HepG2 (cell line): ENCODE measurements around the gene TSNAXIP1. TPM values are rescaled to one million over a fixed set of nuclear protein-coding genes. Genes with fewer than 3 reads are reported as not detected.

ENCODE experiments used
- BRCA1 ChIP-seq: sonication (generic); formaldehyde crosslinking; IDR thresholded peaks from 2 replicates; pipeline ENCODE4 v1.4.0; 2020; ENCODE audit warnings: missing genetic modification reagents
- EP300 ChIP-seq, 3 experiments: sonication (generic) in 1 of 3; formaldehyde crosslinking in 1 of 3; IDR thresholded peaks; 2 replicates each; pipeline versions ENCODE4 v1.5.1 to v1.6.1; 2011 to 2020; ENCODE audit warnings: low read depth in 2 of 3, low read length in 2 of 3, borderline replicate concordance in 1 of 3, improper control_type of control experiment in 1 of 3, mild to moderate bottlenecking in 1 of 3, missing genetic modification reagents in 1 of 3, moderate library complexity in 1 of 3
- FOXA3 ChIP-seq: IDR thresholded peaks from 2 replicates; pipeline ENCODE4 v1.6.1; 2016; ENCODE audit warnings: missing genetic modification reagents, missing compliant biosample characterization
- HHEX ChIP-seq: IDR thresholded peaks from 2 replicates; pipeline ENCODE4 v1.6.1; 2016; ENCODE audit warnings: control low read depth
- HNF4A ChIP-seq: sonication (generic); formaldehyde crosslinking; IDR thresholded peaks from 2 replicates; pipeline ENCODE4 v1.4.0; 2020; ENCODE audit warnings: missing genetic modification reagents
- KLF11 ChIP-seq: IDR thresholded peaks from 2 replicates; pipeline ENCODE4 v1.6.1; 2016; ENCODE audit warnings: missing compliant biosample characterization
- MAFG ChIP-seq: sonication (generic); formaldehyde crosslinking; IDR thresholded peaks from 2 replicates; pipeline ENCODE4 v1.5.1; 2020; ENCODE audit warnings: mild to moderate bottlenecking, missing genetic modification reagents
- MTA1 ChIP-seq: sonication (generic); formaldehyde crosslinking; IDR thresholded peaks from 2 replicates; pipeline ENCODE4 v1.4.0; 2020; ENCODE audit warnings: missing genetic modification reagents, mild to moderate bottlenecking, borderline replicate concordance
- MZF1 ChIP-seq: sonication (generic); formaldehyde crosslinking; IDR thresholded peaks from 2 replicates; pipeline ENCODE4 v1.8.1; 2023; ENCODE audit warnings: mild to moderate bottlenecking, missing genetic modification reagents, borderline replicate concordance
- NR2F6 ChIP-seq, 2 experiments: IDR thresholded peaks; 2 replicates each; pipeline ENCODE4 v1.6.1; 2016; ENCODE audit warnings: antibody characterized with exemption in 1 of 2, mild to moderate bottlenecking in 1 of 2
- PHF8 ChIP-seq: sonication (generic); formaldehyde crosslinking; IDR thresholded peaks from 2 replicates; pipeline ENCODE4 v1.5.0; 2020; ENCODE audit warnings: missing genetic modification reagents
- REL ChIP-seq: sonication (generic); formaldehyde crosslinking; conservative IDR thresholded peaks from 2 replicates; pipeline ENCODE4 v1.8.0; 2022; ENCODE audit warnings: mild to moderate bottlenecking, missing genetic modification reagents, moderate library complexity
- TAF1 ChIP-seq: sonication (generic); formaldehyde crosslinking; IDR thresholded peaks from 2 replicates; pipeline ENCODE4 v1.4.0; 2020; ENCODE audit warnings: missing genetic modification reagents
- TEAD3 ChIP-seq: optimal IDR thresholded peaks from 2 replicates; pipeline ENCODE3; 2016; ENCODE audit warnings: borderline replicate concordance
- ZBTB4 ChIP-seq: sonication (generic); formaldehyde crosslinking; IDR thresholded peaks from 2 replicates; pipeline ENCODE4 v1.4.0; 2020; ENCODE audit warnings: missing genetic modification reagents, mild to moderate bottlenecking, borderline replicate concordance
- ZBTB7B ChIP-seq: sonication (generic); formaldehyde crosslinking; IDR thresholded peaks from 2 replicates; pipeline ENCODE4 v1.4.0; 2020; ENCODE audit warnings: missing genetic modification reagents
- ZHX2 ChIP-seq, 2 experiments: sonication (generic) in 1 of 2; formaldehyde crosslinking in 1 of 2; IDR thresholded peaks; 2 replicates each; pipeline versions ENCODE4 v1.6.1 to v1.9.0; 2014 to 2022; ENCODE audit warnings: antibody characterized with exemption in 1 of 2, borderline replicate concordance in 1 of 2, inconsistent platforms in 1 of 2, low read depth in 1 of 2, missing genetic modification reagents in 1 of 2
- ZNF484 ChIP-seq: sonication (generic); formaldehyde crosslinking; IDR thresholded peaks from 2 replicates; pipeline ENCODE4 v1.5.1; 2020; ENCODE audit warnings: mild to moderate bottlenecking, low read depth, missing genetic modification reagents, borderline replicate concordance
- ZNF547 ChIP-seq: sonication (generic); formaldehyde crosslinking; IDR thresholded peaks from 2 replicates; pipeline ENCODE4 v1.5.1; 2020; ENCODE audit warnings: mild to moderate bottlenecking, missing genetic modification reagents
- ZNF790 ChIP-seq: sonication (generic); formaldehyde crosslinking; IDR thresholded peaks from 2 replicates; pipeline ENCODE4 v1.8.0; 2022; ENCODE audit warnings: missing genetic modification reagents, mild to moderate bottlenecking, borderline replicate concordance
- ZNF850 ChIP-seq: sonication (generic); formaldehyde crosslinking; conservative IDR thresholded peaks from 2 replicates; pipeline ENCODE4 v1.9.0; 2021; ENCODE audit warnings: mild to moderate bottlenecking, missing genetic modification reagents
- ZNF878 ChIP-seq: sonication (generic); formaldehyde crosslinking; IDR thresholded peaks from 2 replicates; pipeline ENCODE4 v1.8.1; 2023; ENCODE audit warnings: mild to moderate bottlenecking, missing genetic modification reagents, moderate library complexity
- polyA plus RNA-seq, 8 experiments: library from polyadenylated mRNA; depleted of rRNA in 3 of 8; stranded (reverse) in 7 of 8; unstranded in 1 of 8; fragments of >200 nt; fragmentation: Illumina TruSeq in 4 of 8; extraction: Trizol in 4 of 8; gene quantifications; 2 replicates each; pipeline versions ENCODE4 v1.2.1 to v1.2.3, GENCODE V29; 2011 to 2016; ENCODE audit warnings: low read depth in 4 of 8, missing spikeins in 1 of 8, mixed read lengths in 1 of 8; ENCODE audit not compliant: insufficient read depth in 1 of 8
- total RNA-seq, 5 experiments: library from RNA; depleted of rRNA; stranded (reverse); fragments of >200 nt; fragmentation: Illumina TruSeq; extraction: Trizol; gene quantifications; 2 replicates each; pipeline ENCODE4 v1.2.3, GENCODE V29; 2016; ENCODE audit warnings: low read depth in 1 of 5

The TSNAXIP1 gene
- total and polyA plus RNA-seq, 2 of the 13 experiments (the other 11 are each of a cell fraction or from before 2014, with no cell fraction given): 0.37 to 0.86 TPM

- no peak for TF ChIP-seq MAFG
- TF ChIP-seq ZBTB4 (CRISPR knock-in tag): no peak
- no peak for TF ChIP-seq ZNF790
- TF ChIP-seq HHEX (CRISPR knock-in tag): no peak
- TF ChIP-seq FOXA3 (CRISPR knock-in tag): peak; percentile 47; the same call in 1 of the 2 replicates
- TF ChIP-seq HNF4A (CRISPR knock-in tag): peak; percentile 72
- no peak for TF ChIP-seq TAF1 (CRISPR knock-in tag)
- 0 out of 2 replicates have a peak, but pooled peaks have one; percentile 22 for TF ChIP-seq MTA1 (CRISPR knock-in tag)
- no peak; the same call in 1 of the 2 replicates for TF ChIP-seq ZNF547 (CRISPR knock-in tag)
- TF ChIP-seq MZF1: no peak
- TF ChIP-seq ZNF850 (CRISPR knock-in tag): no peak
- TF ChIP-seq TEAD3 (CRISPR knock-in tag): no peak
- no peak for TF ChIP-seq ZNF878 (CRISPR knock-in tag)
- TF ChIP-seq NR2F6 (IDR thresholded peaks at IDR 0.05): peak; percentile 31; the same call in 1 of the 2 replicates
- TF ChIP-seq NR2F6 (CRISPR knock-in tag; IDR thresholded peaks at IDR 0.05): no peak
- no peak for TF ChIP-seq ZHX2 (IDR thresholded peaks at IDR 0.05; ENCODE audit: low read depth)
- no peak for TF ChIP-seq ZHX2 (CRISPR knock-in tag; IDR thresholded peaks at IDR 0.05; ENCODE audit: borderline replicate concordance)
- TF ChIP-seq ZBTB7B (CRISPR knock-in tag): peak; percentile 65; the same call in 1 of the 2 replicates
- TF ChIP-seq EP300 (IDR thresholded peaks at IDR 0.05; ENCODE audit: low read depth in 2 of 2, low read length in 2 of 2): no peak
- no peak for TF ChIP-seq EP300 (CRISPR knock-in tag; IDR thresholded peaks at IDR 0.05; ENCODE audit: borderline replicate concordance)
- no peak; the same call in 1 of the 2 replicates for TF ChIP-seq KLF11
- no peak for TF ChIP-seq REL (CRISPR knock-in tag)
- no peak for TF ChIP-seq PHF8
- TF ChIP-seq ZNF484 (CRISPR knock-in tag): no peak
- TF ChIP-seq BRCA1: no peak
These were observed 50.3 kb downstream of the TSNAXIP1 start (continued) for GRCh38 chr16:67856927-67857546.
